ENCODE results near the gene LTBP2. TPM values are rescaled to one million over a fixed set of nuclear protein-coding genes. Genes with fewer than 3 reads are reported as not detected.

LTBP2 gene
- polyA plus RNA-seq, 1 donor from 2014 or later, result 0.33 TPM

- TF ChIP-seq REST (IDR thresholded peaks at IDR 0.05; ENCODE audit: borderline replicate concordance), result no peak
- no peak for TF ChIP-seq MXI1 (conservative IDR thresholded peaks at IDR 0.05; ENCODE audit: poor library complexity, severe bottlenecking)
- no peak for TF ChIP-seq EZH2 (IDR thresholded peaks at IDR 0.05; ENCODE audit: borderline replicate concordance, insufficient read depth, low read length, poor library complexity, severe bottlenecking)
- no peak for TF ChIP-seq CTCF (IDR thresholded peaks at IDR 0.05; ENCODE audit: poor library complexity, severe bottlenecking)
- no peak for TF ChIP-seq SMC3 (conservative IDR thresholded peaks at IDR 0.05; ENCODE audit: poor library complexity)
- TF ChIP-seq TAF1 (IDR thresholded peaks at IDR 0.05; ENCODE audit: low read depth), result no peak
- no peak for TF ChIP-seq EP300 (conservative IDR thresholded peaks at IDR 0.05; ENCODE audit: poor library complexity, severe bottlenecking)
- no peak for TF ChIP-seq POLR2AphosphoS5 (IDR thresholded peaks at IDR 0.05)
- no peak for TF ChIP-seq RAD21 (conservative IDR thresholded peaks at IDR 0.05)
- Histone ChIP-seq H3K79me2 (replicated peaks; ENCODE audit: insufficient read depth, low read length) (no peaks in the 10 kb centered on the region), H3K4me3 (ENCODE audit: low read length) (no peak overlapping the region), H3K36me3 (ENCODE audit: insufficient read depth, low read length) (no peaks in the 10 kb centered on the region), H3K9ac (ENCODE audit: low read length) (no peak overlapping the region), H3K9me3 (ENCODE audit: low read length) (no peaks in the 10 kb centered on the region), H3F3A (ENCODE audit: insufficient read depth, low read length, poor library complexity, severe bottlenecking) (no peaks in the 10 kb centered on the region), H4K20me1 (ENCODE audit: insufficient read depth) (no peaks in the 10 kb centered on the region), H2AFZ (ENCODE audit: low read depth, low read length) (no peak overlapping the region), H3K27me3 (ENCODE audit: insufficient read depth, low read depth, low read length) (no peaks in the 10 kb centered on the region), H3K9me2 (ENCODE audit: insufficient read depth, low read length) (no peaks in the 10 kb centered on the region), H3K4me2 (ENCODE audit: low read length) (no peak overlapping the region), H3K27ac (ENCODE audit: low read length) (no peak overlapping the region)
These were observed 106.9 kb downstream of the LTBP2 start for GRCh38 chr14:74504874-74505720.

GRCh38 chr14:74504412-74504811 is 107.6 kb downstream of the LTBP2 start:
- H3K4me3 ChIP-seq (ENCODE audit: low read length), result no peak overlapping the region
- no peaks in the 10 kb centered on the region for H3K9me2 ChIP-seq (ENCODE audit: insufficient read depth, low read length)
- no peak overlapping the region for H3K9ac ChIP-seq (ENCODE audit: low read length)
- no peak overlapping the region for H3K27ac ChIP-seq (ENCODE audit: low read length)
- H2AFZ ChIP-seq (ENCODE audit: low read depth, low read length), result no peak overlapping the region
- H3K36me3 ChIP-seq (ENCODE audit: insufficient read depth, low read length), result no peaks in the 10 kb centered on the region
- H3K79me2 ChIP-seq (replicated peaks; ENCODE audit: insufficient read depth, low read length), result no peaks in the 10 kb centered on the region
- no peaks in the 10 kb centered on the region for H3F3A ChIP-seq (ENCODE audit: insufficient read depth, low read length, poor library complexity, severe bottlenecking)
- no peaks in the 10 kb centered on the region for H4K20me1 ChIP-seq (ENCODE audit: insufficient read depth)
- no peaks in the 10 kb centered on the region for H3K9me3 ChIP-seq (ENCODE audit: low read length)
- H3K4me2 ChIP-seq (ENCODE audit: low read length), result no peak overlapping the region
- TF ChIP-seq REST (IDR thresholded peaks at IDR 0.05; ENCODE audit: borderline replicate concordance) (no peak), CTCF (IDR thresholded peaks at IDR 0.05; ENCODE audit: poor library complexity, severe bottlenecking) (no peak), RAD21 (conservative IDR thresholded peaks at IDR 0.05) (no peak), POLR2AphosphoS5 (IDR thresholded peaks at IDR 0.05) (no peak), SMC3 (conservative IDR thresholded peaks at IDR 0.05; ENCODE audit: poor library complexity) (no peak), EZH2 (IDR thresholded peaks at IDR 0.05; ENCODE audit: borderline replicate concordance, insufficient read depth, low read length, poor library complexity, severe bottlenecking) (no peak), EP300 (conservative IDR thresholded peaks at IDR 0.05; ENCODE audit: poor library complexity, severe bottlenecking) (no peak), MXI1 (conservative IDR thresholded peaks at IDR 0.05; ENCODE audit: poor library complexity, severe bottlenecking) (no peak), TAF1 (IDR thresholded peaks at IDR 0.05; ENCODE audit: low read depth) (no peak)
- no peaks in the 10 kb centered on the region for H3K27me3 ChIP-seq (ENCODE audit: insufficient read depth, low read depth, low read length)

Measured in neural cell (in vitro differentiated cells).